ENCODE measurements around the gene NDUFA5.
"Not testable (repeated sequence)": the region's sequence is repeated elsewhere in the genome, so short reads cannot be mapped to it uniquely, and the experiment has no call there.

Gene NDUFA5

DNA sequence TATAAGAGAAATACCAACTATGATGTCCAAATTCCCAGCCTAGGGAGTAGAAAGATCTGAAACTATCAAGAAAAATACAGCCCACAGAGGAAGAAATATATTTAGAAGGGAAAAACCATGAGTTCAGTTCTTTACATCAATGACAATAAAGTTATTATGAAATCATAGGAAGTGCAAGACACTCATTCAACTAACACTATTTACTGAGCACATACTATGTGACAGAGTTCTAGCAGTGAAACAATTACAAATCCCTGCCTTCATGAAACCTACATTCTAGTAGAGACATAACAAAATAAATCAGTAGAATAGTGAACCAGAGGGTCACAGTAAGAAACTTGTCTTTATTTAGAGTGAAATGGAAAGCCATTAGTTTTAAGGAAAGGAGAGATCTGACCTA is 2.1 kb downstream of the NDUFA5 start:
- DNase-seq = no peak

DNA sequence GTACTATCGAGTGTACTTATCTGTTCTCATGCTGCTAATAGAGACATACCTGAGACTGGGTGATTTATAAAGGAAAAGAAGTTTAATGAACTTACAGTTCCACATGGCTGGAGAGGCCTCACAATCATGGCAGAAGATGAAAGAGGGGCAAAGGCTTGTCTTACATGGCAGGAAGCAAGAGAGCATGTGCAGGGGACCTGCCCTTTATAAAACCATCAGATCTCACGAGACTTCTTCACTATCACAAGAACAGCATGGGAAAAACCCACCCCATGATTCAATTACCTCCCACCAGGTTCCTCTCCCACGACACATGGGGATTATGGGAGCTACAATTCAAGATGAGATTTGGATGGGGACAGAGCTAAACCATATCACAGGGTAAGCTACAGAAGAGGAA is 4.5 kb downstream of the NDUFA5 start:
- DNase-seq = no peak

GRCh38 chr7:123552641-123553040 is 5.0 kb downstream of the NDUFA5 start:
- DNase-seq = no peak

GRCh38 chr7:123552134-123552533 is 5.5 kb downstream of the NDUFA5 start:
- DNase-seq = not testable (repeated sequence)

- DNase-seq = no peak
Measured at GRCh38 chr7:123548406-123548805, 9.2 kb downstream of the NDUFA5 start.

DNA sequence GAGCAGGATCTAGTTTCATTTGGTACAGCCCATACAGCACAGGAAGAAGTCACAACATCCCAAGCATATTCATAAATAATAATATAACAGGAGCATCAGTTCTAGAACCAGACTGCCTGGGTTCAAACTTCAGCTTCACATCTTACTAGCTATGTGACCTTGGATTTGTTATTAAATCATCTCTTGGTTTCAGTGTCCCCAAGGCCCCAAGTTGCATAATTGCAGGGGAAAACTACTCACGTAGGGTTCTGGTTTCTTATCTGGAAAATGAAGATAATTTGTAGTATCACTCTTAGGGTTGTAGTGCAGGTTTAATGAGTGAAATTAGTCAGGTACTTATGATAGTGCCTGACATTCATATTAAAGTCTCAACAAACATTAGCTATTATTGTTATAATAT is 17.7 kb downstream of the NDUFA5 start:
- DNase-seq = no peak

- no peak for DNase-seq
Measured at GRCh38 chr7:123538897-123539296, 18.7 kb downstream of the NDUFA5 start.

DNA sequence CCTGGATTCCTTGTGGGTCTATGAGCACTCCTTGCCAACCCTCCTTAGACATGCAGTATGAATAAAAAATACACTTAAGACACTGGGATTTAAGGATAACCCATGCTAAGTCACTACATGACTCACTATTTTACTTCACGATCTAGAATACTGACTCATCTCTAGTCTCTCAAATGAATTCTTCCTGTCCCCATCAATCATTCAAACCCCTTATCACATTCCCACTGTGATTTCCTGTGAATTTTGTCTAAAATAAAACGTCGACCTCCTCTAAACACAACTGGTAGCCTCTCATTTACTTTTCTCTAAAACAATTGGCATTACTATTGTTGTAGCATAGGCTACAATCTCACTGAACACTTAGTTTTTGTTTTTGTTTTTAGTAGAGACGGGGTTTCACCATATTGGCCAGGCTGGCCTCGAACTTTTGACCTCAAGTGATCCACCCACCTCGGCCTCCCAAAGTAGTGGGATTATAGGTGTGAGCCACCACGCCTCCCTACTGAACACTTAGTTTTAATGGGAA is 19.4 kb downstream of the NDUFA5 start:
- peak; percentile 38 for DNase-seq

- peak; percentile 4 for DNase-seq
Measured at GRCh38 chr7:123537026-123537642, 20.5 kb downstream of the NDUFA5 start.

GRCh38 chr7:123535517-123535916 is 22.1 kb downstream of the NDUFA5 start:
- DNase-seq = no peak

DNA sequence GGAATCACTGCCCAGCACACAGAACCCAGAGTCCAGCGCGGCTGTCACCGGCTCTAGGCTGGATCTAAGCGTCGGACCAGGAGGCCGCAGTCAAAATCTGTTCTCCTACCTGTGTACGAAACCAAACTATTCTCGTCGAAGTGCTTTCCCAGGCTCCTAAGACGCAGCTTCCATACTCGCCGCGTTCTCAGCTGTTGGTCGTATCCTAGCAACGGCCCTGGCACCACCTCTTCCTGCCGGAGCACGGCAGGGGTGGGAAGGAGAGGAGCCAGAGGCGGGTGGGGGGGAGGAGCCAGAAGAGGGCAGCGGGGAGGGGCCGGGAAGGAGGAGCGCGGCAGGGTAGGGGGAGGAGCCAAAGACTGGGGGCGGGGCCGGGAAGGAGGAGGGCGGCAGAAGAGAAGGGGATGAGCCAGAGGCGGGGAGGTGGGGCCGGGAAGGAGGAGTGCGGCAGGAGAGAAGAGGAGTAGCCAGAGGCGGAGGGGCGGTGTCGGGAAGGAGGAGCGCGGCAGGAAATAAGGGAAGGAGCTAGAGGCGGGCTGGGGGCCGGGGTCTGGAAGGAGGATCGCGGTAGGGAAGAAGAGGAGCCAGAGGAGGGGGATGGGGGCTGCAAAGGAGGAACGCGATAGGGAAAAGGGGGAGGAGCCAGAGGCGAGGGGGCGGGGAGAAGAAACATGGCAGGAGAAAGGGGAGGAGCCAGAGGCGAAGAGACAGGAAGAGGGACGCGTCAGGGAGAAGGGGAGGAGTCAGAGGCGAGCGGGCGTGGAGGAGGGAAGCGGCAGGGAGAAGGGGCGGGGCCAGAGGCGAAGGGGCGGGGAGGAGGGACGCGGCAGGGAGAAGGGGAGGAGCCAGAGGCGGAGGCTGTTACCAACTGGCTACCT is 23.0 kb downstream of the NDUFA5 start, which contains the start of gene IQUB:
TSS of gene IQUB (minus strand) at position 213 of the 878 bp plus-strand sequence. CDS start 22,255 bp downstream, outside the sequence.
- DNase-seq = peak; percentile 89

DNA sequence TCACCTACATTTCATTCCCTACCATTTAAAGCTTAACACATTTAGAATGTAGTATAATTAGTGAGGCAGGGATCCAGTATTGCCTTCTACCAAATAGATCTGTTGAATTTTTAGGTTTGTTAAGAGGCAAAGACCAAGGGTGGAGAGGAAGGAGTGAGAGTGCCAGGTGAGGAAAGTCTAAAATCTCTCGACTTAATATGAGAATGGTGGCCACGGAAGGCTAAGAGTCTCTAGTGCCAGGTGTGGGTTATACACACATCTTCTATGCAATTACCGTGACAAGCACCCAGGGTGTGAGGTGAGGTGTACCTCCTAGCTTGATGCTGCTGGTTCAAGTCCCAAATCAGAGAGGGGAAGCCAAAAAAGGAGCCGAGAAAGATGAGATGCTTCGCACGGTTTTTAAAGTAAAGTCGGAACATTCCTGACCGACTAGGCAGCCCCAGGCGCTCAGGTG is 23.7 kb downstream of the NDUFA5 start:
- DNase-seq = no peak

GRCh38 chr7:123533553-123533917 is 24.1 kb downstream of the NDUFA5 start:
- DNase-seq = no peak

DNA sequence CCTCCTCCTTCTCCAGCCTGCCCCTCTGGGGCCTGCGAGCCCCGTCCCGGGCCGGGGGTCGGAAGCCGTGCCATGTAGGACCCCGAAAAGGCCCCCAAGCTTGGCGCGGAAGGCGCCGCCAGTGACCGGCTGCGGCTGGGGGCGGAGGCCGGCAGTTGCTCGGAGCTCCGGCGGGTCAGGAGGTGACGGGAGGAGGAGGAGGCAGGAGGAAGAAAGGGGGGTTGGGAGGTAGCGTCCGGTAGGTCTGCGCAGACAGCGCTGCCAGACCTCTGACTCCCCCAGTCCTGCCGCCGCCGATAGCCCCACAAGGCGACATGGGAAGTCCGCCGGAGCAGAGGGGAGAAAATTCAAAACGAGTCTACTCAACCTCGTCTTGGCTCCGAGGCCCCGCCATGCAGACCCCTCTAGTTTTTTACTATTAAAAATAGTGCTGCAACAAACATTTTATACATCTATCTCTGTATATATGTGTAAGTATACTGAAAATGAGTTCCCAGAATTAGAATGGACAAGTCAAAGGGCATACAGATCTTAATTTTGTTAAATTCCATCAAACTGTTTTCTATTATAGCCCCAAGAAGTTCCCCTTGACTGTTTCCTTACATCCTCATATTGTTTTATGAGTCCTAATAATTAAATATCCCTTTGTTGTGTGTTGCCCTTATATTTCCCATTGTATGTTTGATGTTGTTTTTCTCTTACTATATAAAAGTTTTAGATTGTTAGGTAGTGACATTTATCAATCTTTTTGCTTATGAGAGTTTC is 24.6 kb downstream of the NDUFA5 start:
- DNase-seq = not testable (repeated sequence)

GRCh38 chr7:123532343-123532742 is 25.3 kb downstream of the NDUFA5 start:
- DNase-seq = not testable (repeated sequence)

- DNase-seq = not testable (repeated sequence)
Measured at GRCh38 chr7:123530035-123530591, 27.5 kb downstream of the NDUFA5 start.

DNA sequence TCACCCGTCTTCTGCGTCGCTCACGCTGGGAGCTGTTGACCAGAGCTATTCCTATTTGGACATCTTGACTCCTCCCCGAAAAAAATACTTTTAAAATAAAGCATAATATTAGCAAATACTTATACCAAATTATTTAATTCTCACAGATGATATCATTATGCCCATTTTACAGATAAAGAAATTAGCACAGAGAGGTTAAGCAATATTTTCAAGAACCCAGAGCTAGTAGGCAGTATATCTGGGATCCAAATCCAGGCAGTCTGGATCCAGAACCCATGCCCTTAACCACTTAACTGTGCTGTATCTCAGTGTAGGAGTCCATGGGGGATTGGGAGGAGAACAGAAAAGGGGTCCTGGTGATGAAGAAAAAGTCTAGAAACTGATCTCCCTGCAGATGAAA is 29.4 kb downstream of the NDUFA5 start:
- DNase-seq = no peak

- DNase-seq = not testable (repeated sequence)
Measured at GRCh38 chr7:123527712-123528225, 29.8 kb downstream of the NDUFA5 start.

GRCh38 chr7:123526533-123526932 is 31.1 kb downstream of the NDUFA5 start:
- not testable (repeated sequence) for DNase-seq

DNA sequence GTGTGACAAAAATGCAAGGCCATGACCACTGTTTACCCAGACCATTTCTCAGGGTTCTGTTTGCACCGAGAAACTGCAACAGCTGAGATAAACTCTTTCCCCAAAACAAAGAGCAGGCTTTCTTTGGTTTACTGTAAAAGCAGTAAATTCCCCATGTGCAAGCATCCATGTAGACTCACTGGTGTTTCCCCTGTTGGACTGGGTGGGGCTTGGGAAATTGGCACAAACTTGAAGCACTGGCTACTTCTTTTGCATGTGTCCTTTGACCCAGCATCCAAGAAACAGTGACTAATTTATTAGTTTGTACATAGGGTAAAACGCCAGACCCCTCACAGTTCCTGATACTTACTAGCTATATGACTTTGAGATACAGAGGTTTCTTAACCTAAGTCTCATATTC is 35.6 kb downstream of the NDUFA5 start:
- no peak for DNase-seq

DNA sequence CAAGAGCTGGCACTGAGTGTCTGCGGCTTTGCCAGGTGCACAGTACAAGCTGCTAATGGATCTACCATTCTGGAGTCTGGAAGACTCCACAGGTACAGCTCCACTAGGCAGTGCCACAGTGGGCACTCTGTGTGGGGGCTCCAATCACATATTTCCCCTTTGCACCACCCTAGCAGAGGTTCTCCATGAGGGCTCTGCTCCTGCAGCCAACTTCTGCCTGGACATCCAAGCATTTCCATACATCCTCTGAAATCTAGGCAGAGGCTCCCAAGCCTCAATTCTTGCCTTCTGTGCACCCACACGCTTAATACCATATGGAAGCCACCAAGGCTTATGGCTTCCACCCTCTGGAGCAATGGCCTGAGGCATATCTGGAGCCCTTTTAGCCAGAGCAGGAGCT is 52.4 kb downstream of the NDUFA5 start:
- DNase-seq = no peak

DNA sequence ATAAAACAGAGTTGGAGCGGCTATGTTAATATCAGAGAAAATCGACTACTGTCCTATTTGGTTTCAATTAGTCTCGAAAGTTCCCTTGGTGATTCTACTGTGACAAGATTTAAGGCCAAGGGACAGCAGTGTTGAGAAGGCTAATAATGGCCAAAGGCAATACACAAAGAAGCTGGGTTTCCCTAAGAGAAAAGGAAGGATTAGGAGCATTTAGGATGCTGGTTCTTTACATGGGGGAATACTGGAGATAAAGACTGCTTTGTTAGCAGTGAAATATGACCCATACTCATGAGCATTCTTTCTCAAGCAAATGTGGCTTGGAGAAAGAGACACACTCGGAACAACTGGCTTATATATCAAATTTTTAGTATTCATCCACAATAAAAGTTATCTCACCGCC is 55.4 kb downstream of the NDUFA5 start:
- DNase-seq = no peak
